HG03565 (cell line): ENCODE measurements around the gene RABL3.
A peak's percentile ranks its signal among the peaks of the same experiment; 100 is the strongest.
"Not testable (repeated sequence)": the region's sequence is repeated elsewhere in the genome, so short reads cannot be mapped to it uniquely, and the experiment has no call there.

Source experiments
- ATAC-seq: cut with Tn5 transposase; IDR thresholded peaks from one replicate; pipeline ENCODE4 v1.9.1; 2021; ENCODE audit warnings: mild to moderate bottlenecking, moderate library complexity; ENCODE audit not compliant: unreplicated experiment

The RABL3 gene

GRCh38 chr3:120742198-120742848, at the start of gene RABL3, which contains the start of gene GTF2E1:
RABL3 (minus strand) TSS chr3:120742516; CDS start chr3:120742507, 9 bp downstream.
GTF2E1 (plus strand) TSS chr3:120742744; CDS start chr3:120750553, 7,809 bp downstream.
- ATAC-seq: peak; percentile 98

DNA sequence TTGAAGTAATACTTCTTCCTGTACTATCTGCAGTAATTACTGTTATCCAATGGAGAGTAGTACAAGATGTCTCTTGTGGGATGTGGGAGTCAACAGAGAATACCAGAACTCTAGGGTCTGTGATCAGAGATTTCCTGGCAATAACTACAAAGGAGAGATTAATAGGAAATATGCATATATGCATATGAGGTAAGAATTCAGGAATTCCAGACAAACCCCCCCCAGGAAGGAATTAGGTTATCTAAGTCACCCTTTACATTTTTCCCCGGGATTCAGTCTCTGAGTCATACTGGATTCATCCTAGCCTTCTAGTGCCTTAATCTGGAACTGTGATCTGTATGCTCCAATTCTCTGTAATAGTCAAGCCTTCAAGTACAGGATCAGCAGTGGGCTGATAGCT, 49.6 kb upstream of the RABL3 start:
- ATAC-seq: no peak

DNA sequence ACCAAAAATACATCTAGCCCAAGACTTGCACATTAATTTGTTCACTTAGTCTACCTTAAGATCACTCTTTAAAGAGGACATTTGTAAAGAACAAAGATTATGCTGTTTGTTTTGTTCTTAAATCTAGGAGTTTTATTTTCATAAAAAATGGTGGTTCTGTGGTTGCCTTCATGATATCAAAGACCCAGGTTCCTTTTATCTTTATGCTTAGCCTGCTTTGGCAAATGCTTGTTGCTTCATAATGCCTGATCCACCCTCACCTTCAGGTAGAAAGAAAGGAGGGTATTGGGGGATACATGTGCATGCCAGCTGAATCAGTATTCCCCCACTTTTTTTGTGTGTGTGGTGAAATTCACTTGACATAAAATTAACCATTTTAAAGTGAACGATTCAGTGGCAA, 48.7 kb upstream of the RABL3 start:
- no peak for ATAC-seq

GRCh38 chr3:120785832-120786231, 43.5 kb upstream of the RABL3 start:
- ATAC-seq: peak; percentile 51

- peak; percentile 95 for ATAC-seq
Observed at GRCh38 chr3:120780977-120781376, 38.7 kb upstream of the RABL3 start.

- no peak for ATAC-seq
Observed at GRCh38 chr3:120778776-120779175, 36.5 kb upstream of the RABL3 start.

- ATAC-seq: no peak
Observed at GRCh38 chr3:120775411-120775810, 33.1 kb upstream of the RABL3 start.

GRCh38 chr3:120773932-120774331, 31.6 kb upstream of the RABL3 start:
- peak; percentile 91 for ATAC-seq

DNA sequence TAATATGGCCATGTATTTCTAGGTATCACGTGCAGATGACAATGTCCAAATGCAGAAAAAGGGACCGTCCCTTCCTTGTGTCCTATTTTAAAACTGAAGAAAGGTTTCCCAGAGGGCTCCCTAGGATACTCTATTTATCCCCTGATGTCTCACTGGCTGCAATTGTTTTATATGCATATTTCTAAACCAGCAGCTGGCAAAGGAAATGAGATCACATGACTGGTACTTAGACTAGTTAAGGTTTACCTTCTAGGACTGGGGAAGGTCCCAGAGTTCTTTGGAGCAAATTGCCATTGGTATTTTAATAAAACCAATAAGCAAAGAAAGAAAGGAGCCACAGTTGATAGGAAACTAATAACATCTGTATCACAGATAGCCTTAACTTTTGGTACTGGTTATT, 29.8 kb upstream of the RABL3 start:
- no peak for ATAC-seq

DNA sequence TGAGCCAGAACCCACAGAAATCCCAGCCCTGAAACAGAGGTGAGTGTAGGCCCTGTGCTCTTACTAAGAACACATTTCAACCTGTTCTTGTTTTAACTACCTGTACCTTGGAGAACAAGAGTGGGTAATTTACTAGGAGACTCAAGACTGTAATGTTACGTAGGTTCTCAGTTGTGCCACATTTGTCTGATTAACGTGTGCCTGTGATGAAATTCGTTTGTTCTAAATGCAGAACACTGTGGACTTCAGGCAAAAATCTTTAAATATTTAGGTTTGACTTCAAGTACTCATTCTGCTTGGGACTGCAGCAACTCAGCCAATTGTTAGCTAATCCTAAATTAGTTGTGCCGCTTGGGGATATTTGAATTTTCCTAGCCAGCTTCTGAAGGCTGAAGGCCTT, 28.6 kb upstream of the RABL3 start:
- no peak for ATAC-seq

DNA sequence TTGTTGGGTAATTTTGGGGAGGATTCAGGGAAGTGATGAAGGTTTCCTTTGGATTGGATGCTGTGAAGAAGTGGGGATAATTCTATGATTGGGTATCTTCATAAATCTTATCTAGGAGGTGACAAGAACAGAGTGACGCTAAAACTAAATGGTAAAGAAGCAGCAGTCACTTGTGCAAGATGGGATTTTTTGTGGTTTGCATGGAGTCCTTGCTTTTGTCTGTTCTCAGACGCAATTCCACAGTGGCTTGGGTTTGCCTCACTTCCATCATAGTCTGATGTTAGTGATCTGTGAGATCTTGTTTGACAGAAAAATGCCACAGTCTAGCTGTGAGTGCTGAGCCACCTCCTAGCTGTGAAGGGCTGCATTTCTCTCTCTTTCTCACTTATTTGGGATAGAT, 27.1 kb upstream of the RABL3 start:
- ATAC-seq: no peak

GRCh38 chr3:120767106-120767505, 24.8 kb upstream of the RABL3 start:
- no peak for ATAC-seq

DNA sequence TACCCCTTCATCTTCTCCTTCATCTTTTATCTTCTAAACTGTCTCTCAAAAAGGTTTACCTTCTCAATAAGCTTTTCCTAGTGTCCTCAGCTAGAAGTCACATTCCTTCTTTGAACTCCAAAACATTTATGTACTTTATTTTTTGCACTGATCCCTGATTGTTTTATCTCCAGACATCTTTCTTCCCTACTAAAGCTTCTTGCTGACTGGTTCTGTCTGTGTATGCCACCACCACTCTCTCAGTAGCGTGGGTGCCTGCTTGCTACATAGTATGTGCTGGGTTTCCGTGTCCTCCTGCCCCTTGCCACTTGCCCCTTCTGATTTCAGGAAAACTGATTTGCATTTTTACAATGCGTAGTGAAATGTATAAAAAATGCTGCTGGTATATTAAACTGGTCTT, 24.3 kb upstream of the RABL3 start:
- no peak for ATAC-seq

GRCh38 chr3:120765830-120766493, 23.6 kb upstream of the RABL3 start:
- ATAC-seq: peak; percentile 42

- ATAC-seq: no peak
Observed at GRCh38 chr3:120764206-120764605, 21.9 kb upstream of the RABL3 start.

GRCh38 chr3:120763601-120764000, 21.3 kb upstream of the RABL3 start:
- ATAC-seq: peak; percentile 81

DNA sequence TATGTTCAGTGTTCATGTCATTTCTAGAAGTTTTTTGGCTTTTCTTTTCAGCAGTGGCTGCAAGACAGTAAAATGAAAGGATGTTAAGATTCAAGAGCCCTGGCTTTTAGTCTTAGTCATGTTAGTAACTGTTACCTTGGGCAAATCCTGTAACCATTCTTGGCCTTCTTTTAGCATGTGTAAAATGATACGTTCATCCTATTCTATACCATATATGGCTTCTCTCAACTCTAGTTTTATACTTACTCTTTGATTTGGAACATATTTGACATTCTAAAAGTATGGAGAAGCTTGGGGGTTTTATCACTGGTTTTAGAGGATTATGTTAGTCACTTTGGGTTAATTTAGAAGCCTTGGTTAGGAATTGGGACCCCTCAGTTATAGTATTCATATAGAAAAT, 20.3 kb upstream of the RABL3 start:
- no peak for ATAC-seq

GRCh38 chr3:120758551-120758950, 16.2 kb upstream of the RABL3 start:
- not testable (repeated sequence) for ATAC-seq

- ATAC-seq: no peak
Observed at GRCh38 chr3:120756061-120756460, 13.7 kb upstream of the RABL3 start.

GRCh38 chr3:120753810-120754209, 11.5 kb upstream of the RABL3 start:
- no peak for ATAC-seq

DNA sequence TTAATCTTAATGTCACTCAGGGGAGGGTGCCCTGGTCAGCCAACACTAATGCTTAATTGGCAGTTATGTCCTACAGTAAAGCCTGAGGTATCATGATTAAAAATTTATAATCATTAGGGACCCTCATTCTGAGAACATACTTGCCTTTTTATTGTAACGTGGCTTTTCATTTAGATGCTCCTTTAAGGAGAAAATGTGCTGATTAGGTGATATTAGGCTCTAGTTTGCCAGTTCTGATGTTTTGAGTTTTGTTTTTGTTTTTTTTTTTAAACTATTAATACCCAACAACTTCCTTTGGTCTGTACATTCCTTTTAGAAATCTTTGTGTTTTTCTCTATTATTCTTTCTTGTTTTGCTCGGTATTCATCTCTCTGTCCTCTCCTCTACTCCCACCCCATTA, 10.5 kb upstream of the RABL3 start:
- ATAC-seq: no peak

GRCh38 chr3:120752230-120752629, 9.9 kb upstream of the RABL3 start:
- no peak for ATAC-seq

DNA sequence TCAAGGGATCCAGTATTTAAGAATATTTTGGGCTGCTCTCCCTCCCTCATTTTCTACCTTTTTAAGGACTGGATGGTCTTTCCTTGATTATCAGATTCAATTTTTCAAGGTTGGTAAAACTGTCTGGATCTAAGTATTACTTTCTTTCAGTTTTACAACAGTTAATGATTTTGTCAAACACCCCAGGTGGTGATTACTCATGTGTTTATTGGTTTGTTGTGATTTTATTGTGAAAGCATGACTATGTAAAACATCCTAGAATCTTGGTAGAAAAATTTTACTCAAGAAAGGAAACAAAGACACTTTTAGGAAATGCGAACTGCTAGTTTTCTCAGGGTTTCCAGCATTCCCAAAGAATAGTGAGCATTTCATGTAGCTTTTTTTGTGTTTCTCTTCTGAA, 7.5 kb upstream of the RABL3 start:
- ATAC-seq: no peak
